Immature natural killer cell (primary cell): ENCODE measurements around the gene FCAMR. TPM values are rescaled to one million over a fixed set of nuclear protein-coding genes. Genes with fewer than 3 reads are reported as not detected.

Experiments
- DNase-seq, 3 donors: peaks; one replicate each; pipeline ENCODE4 v3.0.0; 2022; ENCODE audit warnings: mixed read lengths in 1 of 3
- H3K27ac Mint-ChIP-seq, 6 donors: one replicate each; pipeline ENCODE4 v1.8.0; 2020; ENCODE audit warnings: mixed read lengths in 6 of 6, mild to moderate bottlenecking in 5 of 6, inconsistent platforms in 4 of 6, moderate library complexity in 3 of 6
- H3K27me3 Mint-ChIP-seq, 3 donors: one replicate each; pipeline ENCODE4 v1.8.0; 2020 to 2021; ENCODE audit warnings: low read depth in 3 of 3, mild to moderate bottlenecking in 3 of 3, mixed read lengths in 3 of 3, moderate library complexity in 3 of 3, inconsistent platforms in 1 of 3
- H3K36me3 Mint-ChIP-seq, 3 donors: one replicate each; pipeline ENCODE4 v1.8.0; 2020; ENCODE audit warnings: mixed read lengths in 3 of 3, inconsistent platforms in 2 of 3, mild to moderate bottlenecking in 2 of 3
- H3K4me1 Mint-ChIP-seq, 2 donors: one replicate each; pipeline ENCODE4 v1.8.0; 2020; ENCODE audit warnings: inconsistent platforms in 2 of 2, mild to moderate bottlenecking in 2 of 2, mixed read lengths in 2 of 2, moderate library complexity in 1 of 2
- H3K4me3 Mint-ChIP-seq, 5 donors: one replicate each; pipeline ENCODE4 v1.8.0; 2020; ENCODE audit warnings: mild to moderate bottlenecking in 5 of 5, mixed read lengths in 5 of 5, inconsistent platforms in 3 of 5, moderate library complexity in 3 of 5
- H3K9me3 Mint-ChIP-seq, 6 donors: one replicate each; pipeline ENCODE4 v1.8.0; 2020; ENCODE audit warnings: mild to moderate bottlenecking in 6 of 6, mixed read lengths in 6 of 6, inconsistent platforms in 4 of 6, moderate library complexity in 3 of 6
- polyA plus RNA-seq, 3 donors: library from polyadenylated mRNA; unstranded; fragments of 300-500 nt; fragmentation: Illumina TruSeq; gene quantifications; one replicate each; pipeline ENCODE4 v1.2.3, GENCODE V29; 2021

Gene FCAMR
- polyA plus RNA-seq, 3 donors from 2014 or later = not detected

DNA sequence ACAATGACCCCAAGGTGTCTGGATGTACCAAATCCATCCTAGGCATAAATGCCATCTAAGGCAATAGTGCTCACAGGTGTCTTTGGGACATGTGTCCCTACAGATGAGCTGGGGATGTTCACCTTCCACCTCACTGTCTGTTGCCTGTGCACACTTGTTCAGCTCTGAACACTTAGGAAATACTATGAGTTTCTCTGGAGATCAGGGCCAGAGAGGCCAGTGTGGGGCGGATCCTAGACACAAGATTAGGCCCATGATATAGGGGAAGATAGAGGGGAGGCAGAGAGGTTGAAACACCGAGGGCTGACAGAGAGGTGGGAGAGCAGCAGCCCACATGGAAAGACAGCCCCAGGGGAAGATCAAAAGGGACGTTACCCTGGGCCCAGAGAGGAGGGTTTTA lies 36.7 kb upstream of the FCAMR start:
- no peaks in the 10 kb centered on the region for H3K36me3 Mint-ChIP-seq
- no peak overlapping the region for H3K4me3 Mint-ChIP-seq
- H3K9me3 Mint-ChIP-seq = no peaks in the 10 kb centered on the region
- H3K27ac Mint-ChIP-seq = no peak overlapping the region
- no peaks in the 10 kb centered on the region for H3K4me1 Mint-ChIP-seq
- no peak for DNase-seq
- H3K27me3 Mint-ChIP-seq = peaks cover 4 to 11% (median 6%) of the 10 kb centered on the region in 3 donors

DNA sequence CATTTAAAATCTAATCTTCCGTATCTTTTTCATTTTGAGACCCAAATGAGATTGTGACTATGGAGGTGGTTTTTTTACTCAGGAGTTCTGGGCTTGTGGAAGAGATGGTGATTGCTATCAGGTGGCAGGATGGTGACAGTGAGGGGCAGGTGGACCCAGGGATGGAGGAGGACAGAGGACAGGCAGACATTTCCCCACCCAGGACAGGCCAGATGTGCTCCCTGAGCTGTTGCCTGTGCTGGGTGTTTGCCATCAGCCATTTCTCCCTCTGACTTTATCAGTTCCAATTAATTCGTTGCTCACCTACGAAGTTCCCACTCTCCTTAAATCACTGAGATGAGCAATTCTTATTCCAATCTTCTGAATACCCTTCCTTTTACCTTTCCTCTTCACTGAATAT lies 35.8 kb upstream of the FCAMR start:
- no peaks in the 10 kb centered on the region for H3K9me3 Mint-ChIP-seq
- peaks cover 4 to 11% (median 9%) of the 10 kb centered on the region in 3 donors for H3K27me3 Mint-ChIP-seq
- no peaks in the 10 kb centered on the region for H3K4me1 Mint-ChIP-seq

DNA sequence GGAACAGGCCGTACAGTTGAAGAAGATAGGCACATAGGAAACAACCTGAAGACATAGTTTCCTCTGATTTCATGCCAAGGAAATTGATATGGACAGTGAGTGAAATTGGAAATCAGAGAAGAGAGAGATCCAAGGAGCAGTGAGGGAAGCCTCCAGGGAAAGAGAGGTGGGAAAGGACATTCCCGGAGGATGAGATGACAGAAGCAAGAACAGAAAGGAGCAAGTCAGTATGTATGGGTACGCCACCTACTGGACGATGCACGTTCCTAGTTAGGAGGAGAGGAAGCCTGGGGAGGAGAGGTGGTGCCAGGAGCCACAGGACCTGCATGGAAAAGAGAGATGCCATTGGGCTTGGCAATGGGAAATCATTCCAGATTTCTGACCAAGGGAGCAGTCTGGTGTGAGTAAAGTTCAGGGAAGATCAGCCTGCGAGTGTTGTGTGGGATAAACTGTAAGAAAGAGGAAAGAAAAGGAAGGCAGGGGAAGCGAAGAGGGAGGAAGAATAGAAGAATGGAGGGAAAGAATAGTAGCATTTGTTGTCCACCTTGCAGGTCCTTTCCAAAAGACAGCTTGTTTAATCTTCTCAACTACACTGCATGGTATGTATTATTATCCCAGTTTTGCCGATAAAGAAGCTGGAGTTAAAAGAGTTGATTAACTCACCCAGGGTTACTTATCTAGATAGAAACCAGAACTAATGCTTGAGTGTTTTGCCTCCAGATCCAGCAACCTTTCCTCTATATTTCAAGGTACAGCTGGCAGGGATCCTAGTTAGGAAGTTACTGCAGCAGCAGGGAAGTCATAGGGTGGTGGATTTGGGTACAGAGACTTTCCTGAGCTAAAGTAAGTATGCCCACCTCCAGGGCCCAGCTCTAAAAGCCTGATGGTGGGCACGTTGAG lies 34.9 kb upstream of the FCAMR start:
- H3K27ac Mint-ChIP-seq = no peak overlapping the region
- no peak overlapping the region for H3K4me3 Mint-ChIP-seq
- H3K36me3 Mint-ChIP-seq = no peaks in the 10 kb centered on the region
- no peaks in the 10 kb centered on the region for H3K9me3 Mint-ChIP-seq
- peaks cover 4 to 11% (median 9%) of the 10 kb centered on the region in 3 donors for H3K27me3 Mint-ChIP-seq
- H3K4me1 Mint-ChIP-seq = no peaks in the 10 kb centered on the region
- DNase-seq = peak in 1 of 3 donors; percentile 17

More for the DNA sequence above, 35.8 kb upstream of the FCAMR start:
- Mint-ChIP-seq H3K36me3 (no peaks in the 10 kb centered on the region), H3K4me3 (no peak overlapping the region), H3K27ac (no peak overlapping the region)
- DNase-seq = no peak

DNA sequence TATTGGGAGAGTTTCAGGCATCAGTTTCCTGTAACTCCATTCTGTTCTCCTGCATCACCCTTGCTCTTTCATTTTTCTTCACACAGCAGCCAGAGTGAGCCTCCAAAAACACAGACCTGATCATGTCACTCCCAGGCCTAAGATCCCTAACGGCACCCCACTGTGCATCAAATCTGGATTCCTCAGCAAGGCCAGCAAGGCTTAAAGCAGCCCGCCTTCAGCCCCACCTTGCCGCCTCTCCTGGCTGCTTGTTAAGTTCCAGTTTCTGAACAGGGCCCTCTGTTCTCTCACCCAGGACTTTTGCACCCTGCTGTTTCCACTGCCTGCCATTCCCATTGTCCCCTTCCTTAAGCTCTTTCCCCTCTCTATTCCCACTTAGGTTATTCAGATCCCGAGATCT lies 33.0 kb upstream of the FCAMR start:
- no peak for DNase-seq
- H3K9me3 Mint-ChIP-seq = no peaks in the 10 kb centered on the region
- no peak overlapping the region for H3K27ac Mint-ChIP-seq
- H3K4me3 Mint-ChIP-seq = no peak overlapping the region
- no peaks in the 10 kb centered on the region for H3K36me3 Mint-ChIP-seq
- peaks cover 3 to 7% (median 7%) of the 10 kb centered on the region in 3 donors for H3K27me3 Mint-ChIP-seq
- H3K4me1 Mint-ChIP-seq = no peaks in the 10 kb centered on the region

DNA sequence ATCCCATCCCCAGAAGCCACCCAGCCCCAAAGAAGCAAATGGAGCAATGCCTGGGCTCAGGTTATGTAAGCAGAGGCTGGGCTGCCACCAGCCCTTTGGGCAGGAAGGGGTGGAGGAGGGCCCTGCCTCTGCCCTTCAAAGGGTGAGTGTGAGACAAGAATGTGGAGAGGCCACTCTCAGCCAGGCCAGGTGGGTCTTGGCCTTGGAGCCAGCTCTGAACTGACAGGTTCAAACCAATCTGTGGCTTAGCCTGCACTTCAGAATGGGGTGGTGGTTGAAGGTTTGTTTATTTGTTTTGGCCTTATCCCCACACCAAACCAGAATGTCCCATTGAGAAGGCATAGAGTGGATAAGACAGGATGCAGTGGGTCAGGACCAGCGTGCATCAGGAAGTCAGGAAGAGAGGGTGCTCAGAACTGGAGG lies 32.5 kb upstream of the FCAMR start:
- Mint-ChIP-seq H3K27ac (no peak overlapping the region), H3K36me3 (no peaks in the 10 kb centered on the region), H3K4me3 (no peak overlapping the region)

DNA sequence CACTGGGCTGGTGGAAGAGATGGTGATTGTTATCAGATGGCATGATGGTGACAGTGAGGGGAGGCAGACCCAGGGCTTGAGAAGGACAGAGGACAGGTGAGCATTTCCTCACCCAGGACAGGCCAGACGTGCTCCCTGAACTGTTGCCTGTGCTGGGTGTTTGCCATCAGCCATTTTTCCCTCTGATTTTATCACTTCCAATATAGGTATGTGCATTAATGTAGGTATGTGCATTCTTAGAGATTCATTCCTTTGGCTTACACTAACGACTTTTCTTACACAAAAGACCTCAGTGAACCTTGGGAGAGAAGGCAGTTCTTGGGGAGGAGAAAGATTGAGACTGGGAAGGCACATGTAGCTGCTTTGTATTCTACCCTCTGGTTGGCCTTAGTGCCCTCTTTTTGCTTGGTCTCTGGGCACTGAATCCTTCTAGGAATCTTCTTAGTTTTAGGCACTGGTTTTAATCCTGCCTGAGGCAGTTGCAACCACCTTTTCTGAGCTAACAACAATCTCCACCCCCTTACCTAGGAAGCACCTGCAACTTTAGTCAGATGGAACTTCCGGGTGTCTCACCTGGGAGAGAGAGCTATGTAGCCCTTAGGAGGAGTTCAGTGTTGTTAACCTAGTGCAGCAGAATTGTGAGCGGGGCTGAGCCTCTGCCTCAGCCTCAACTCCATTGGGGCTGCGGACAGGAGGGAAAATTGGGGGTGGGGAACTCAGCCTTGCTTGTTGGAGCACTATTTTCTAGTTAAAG lies 31.4 kb upstream of the FCAMR start:
- Mint-ChIP-seq H3K27me3 (peaks cover 3 to 7% (median 7%) of the 10 kb centered on the region in 3 donors), H3K27ac (no peak overlapping the region)

More for the DNA sequence above, 32.5 kb upstream of the FCAMR start:
- peaks cover 3 to 7% (median 7%) of the 10 kb centered on the region in 3 donors for H3K27me3 Mint-ChIP-seq
- H3K4me1 Mint-ChIP-seq = no peaks in the 10 kb centered on the region
- H3K9me3 Mint-ChIP-seq = no peaks in the 10 kb centered on the region
- no peak for DNase-seq

DNA sequence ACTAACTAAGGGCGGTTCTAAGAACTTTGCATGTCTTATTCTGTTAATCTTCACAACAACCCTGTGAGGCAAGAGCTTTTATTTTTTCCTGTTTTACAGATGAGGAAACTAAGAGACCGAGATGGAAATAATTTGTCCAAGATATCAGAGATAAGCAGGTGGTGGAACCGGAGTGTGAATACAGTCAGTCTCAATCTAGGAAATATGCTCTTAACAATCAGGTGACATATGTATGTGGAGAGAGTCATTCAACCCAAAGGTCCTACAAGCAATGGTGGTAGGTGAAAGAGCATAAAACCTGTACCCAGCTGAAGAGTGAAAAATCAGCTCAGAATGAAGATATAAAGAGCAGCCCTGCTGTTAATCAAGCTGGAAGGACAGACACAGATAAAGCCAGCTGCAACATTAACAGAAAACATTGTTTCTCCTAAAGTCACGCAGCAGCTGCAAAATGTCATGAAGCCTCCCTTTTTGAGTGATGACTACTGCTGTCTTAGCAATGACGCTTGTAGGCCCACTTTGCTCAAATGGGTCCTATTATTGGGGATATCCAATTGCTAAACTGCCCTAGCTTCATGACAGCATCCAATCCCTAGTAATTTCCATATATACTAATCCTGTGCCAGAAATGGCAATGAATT lies 30.5 kb upstream of the FCAMR start:
- Mint-ChIP-seq H3K27ac (no peak overlapping the region), H3K27me3 (peaks cover 3 to 7% (median 3%) of the 10 kb centered on the region in 3 donors), H3K4me3 (no peak overlapping the region), H3K4me1 (no peaks in the 10 kb centered on the region), H3K9me3 (no peaks in the 10 kb centered on the region), H3K36me3 (no peaks in the 10 kb centered on the region)
- no peak for DNase-seq

More for the DNA sequence above, 31.4 kb upstream of the FCAMR start:
- no peaks in the 10 kb centered on the region for H3K4me1 Mint-ChIP-seq
- H3K4me3 Mint-ChIP-seq = no peak overlapping the region
- H3K9me3 Mint-ChIP-seq = no peaks in the 10 kb centered on the region
- no peaks in the 10 kb centered on the region for H3K36me3 Mint-ChIP-seq
- no peak for DNase-seq

GRCh38 chr1:206998816-206999215 lies 28.6 kb upstream of the FCAMR start:
- no peaks in the 10 kb centered on the region for H3K4me1 Mint-ChIP-seq
- H3K4me3 Mint-ChIP-seq = no peak overlapping the region
- H3K27me3 Mint-ChIP-seq = peaks cover 0 to 3% (median 3%) of the 10 kb centered on the region in 3 donors
- DNase-seq = no peak
- no peak overlapping the region for H3K27ac Mint-ChIP-seq
- H3K36me3 Mint-ChIP-seq = no peaks in the 10 kb centered on the region
- H3K9me3 Mint-ChIP-seq = no peaks in the 10 kb centered on the region

GRCh38 chr1:206992790-206993189 lies 22.5 kb upstream of the FCAMR start:
- Mint-ChIP-seq H3K4me3 (no peak overlapping the region), H3K27ac (no peak overlapping the region), H3K9me3 (no peaks in the 10 kb centered on the region), H3K4me1 (no peaks in the 10 kb centered on the region), H3K27me3 (peaks cover 3 to 7% (median 3%) of the 10 kb centered on the region in 3 donors), H3K36me3 (no peaks in the 10 kb centered on the region)
- DNase-seq = no peak

DNA sequence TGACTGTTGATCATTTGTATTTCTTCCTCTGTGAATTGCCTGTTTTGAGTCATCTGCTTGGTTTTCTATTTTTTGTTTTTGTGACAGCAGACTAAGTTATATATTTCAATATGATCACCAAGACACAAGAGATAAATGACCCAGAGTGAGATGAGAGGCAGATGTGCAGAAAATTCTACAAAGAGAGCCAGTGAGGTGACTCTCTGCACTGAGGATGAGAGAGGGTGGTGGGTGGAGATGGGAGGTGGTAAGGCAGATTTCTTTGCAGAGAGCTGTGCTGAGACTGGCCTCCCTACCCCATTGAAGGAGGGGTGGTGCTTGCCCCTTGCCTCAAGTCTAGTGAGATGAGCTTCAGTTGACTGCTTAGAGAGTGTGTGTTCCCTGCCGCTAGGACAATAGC lies 17.6 kb upstream of the FCAMR start:
- H3K36me3 Mint-ChIP-seq = no peaks in the 10 kb centered on the region
- no peak for DNase-seq
- peaks cover 0 to 12% (median 2%) of the 10 kb centered on the region in 3 donors for H3K27me3 Mint-ChIP-seq
- no peaks in the 10 kb centered on the region for H3K4me1 Mint-ChIP-seq
- no peaks in the 10 kb centered on the region for H3K9me3 Mint-ChIP-seq
- H3K27ac Mint-ChIP-seq = no peak overlapping the region
- H3K4me3 Mint-ChIP-seq = no peak overlapping the region

DNA sequence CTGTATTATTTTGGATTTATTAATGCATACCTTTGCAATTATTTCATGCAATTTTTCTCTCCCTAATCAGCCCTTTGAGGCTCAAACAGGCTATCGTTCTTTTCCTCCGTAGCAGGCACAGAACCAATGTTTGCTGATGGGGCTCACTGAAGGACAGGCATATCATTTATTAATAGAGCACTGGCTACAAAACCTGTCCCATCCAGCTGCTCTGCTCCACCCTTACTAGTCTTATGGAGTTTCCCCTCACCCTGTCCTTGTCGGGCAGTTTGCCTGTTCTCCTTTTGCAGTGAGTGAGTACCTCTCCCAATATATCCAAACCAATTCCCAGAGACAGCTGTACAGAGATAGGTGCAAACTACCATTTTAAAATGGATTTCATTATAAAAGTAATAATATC lies 16.6 kb upstream of the FCAMR start:
- Mint-ChIP-seq H3K27me3 (peaks cover 0 to 11% (median 2%) of the 10 kb centered on the region in 3 donors), H3K4me1 (no peaks in the 10 kb centered on the region), H3K27ac (no peak overlapping the region), H3K9me3 (no peaks in the 10 kb centered on the region), H3K4me3 (no peak overlapping the region), H3K36me3 (no peaks in the 10 kb centered on the region)
- no peak for DNase-seq

DNA sequence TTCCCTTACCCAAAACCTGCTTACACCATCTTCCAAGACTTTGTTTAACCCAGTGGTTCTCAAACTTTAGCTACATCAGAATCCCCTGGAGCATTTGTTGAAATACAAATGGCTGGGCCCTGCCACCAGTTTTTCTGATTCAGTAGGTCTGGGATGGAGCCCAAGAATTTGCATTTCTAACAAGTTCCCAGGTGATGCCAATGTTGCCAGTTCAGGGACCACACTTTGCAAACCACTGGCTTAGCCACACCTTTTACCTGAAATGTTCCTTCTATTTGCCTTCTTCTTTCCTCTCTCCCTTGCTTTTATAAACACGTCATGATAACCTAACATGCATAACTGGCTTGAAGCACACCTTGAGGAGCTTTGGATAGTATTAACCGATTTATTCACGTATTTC lies 16.1 kb upstream of the FCAMR start:
- no peak for DNase-seq
- no peak overlapping the region for H3K27ac Mint-ChIP-seq
- H3K4me3 Mint-ChIP-seq = no peak overlapping the region
- no peaks in the 10 kb centered on the region for H3K36me3 Mint-ChIP-seq
- no peaks in the 10 kb centered on the region for H3K9me3 Mint-ChIP-seq
- H3K27me3 Mint-ChIP-seq = peaks cover 0 to 11% (median 2%) of the 10 kb centered on the region in 3 donors
- no peaks in the 10 kb centered on the region for H3K4me1 Mint-ChIP-seq

- no peaks in the 10 kb centered on the region for H3K4me1 Mint-ChIP-seq
- DNase-seq = no peak
- H3K27ac Mint-ChIP-seq = no peak overlapping the region
- no peaks in the 10 kb centered on the region for H3K36me3 Mint-ChIP-seq
- peaks cover 0 to 18% (median 2%) of the 10 kb centered on the region in 3 donors for H3K27me3 Mint-ChIP-seq
- H3K4me3 Mint-ChIP-seq = no peak overlapping the region
- H3K9me3 Mint-ChIP-seq = no peaks in the 10 kb centered on the region
Observed at GRCh38 chr1:206985162-206985749, 15.0 kb upstream of the FCAMR start.
